Activated CD8-positive, alpha-beta memory T cell treated with anti-CD3 and anti-CD28 coated beads, Interleukin-2, amount 10 ng/mL, durations not matched to agents 7 days and 5 days (primary cell): Measurements from ENCODE around the gene NEDD1. TPM values are rescaled to one million over a fixed set of nuclear protein-coding genes. Genes with fewer than 3 reads are reported as not detected.

Experiments used
- ATAC-seq: fragments of 150-1000 bp; cut with Tn5 transposase; one replicate; pipeline ENCODE4 v1.10.0; 2021; ENCODE audit warnings: moderate library complexity
- CTCF ChIA-PET: fragments of 350-600 bp; sonication (Branson Sonifier 250); formaldehyde crosslinking; loops from one replicate; lab custom pipeline; 2021; ENCODE audit warnings: antibody characterized with exemption; lab: Charles Lee
- DNase-seq: peaks from one replicate; pipeline ENCODE4 v3.0.0-alpha.2; 2020
- H3K27ac Mint-ChIP-seq: one replicate; pipeline ENCODE4 v1.8.0; 2021; ENCODE audit warnings: mild to moderate bottlenecking, mixed read lengths
- H3K27me3 Mint-ChIP-seq: one replicate; pipeline ENCODE4 v1.8.0; 2021; ENCODE audit warnings: mixed read lengths
- H3K36me3 Mint-ChIP-seq: one replicate; pipeline ENCODE4 v1.8.0; 2021; ENCODE audit warnings: mild to moderate bottlenecking, mixed read lengths
- H3K4me1 Mint-ChIP-seq: one replicate; pipeline ENCODE4 v1.8.0; 2021; ENCODE audit warnings: mixed read lengths
- H3K4me3 Mint-ChIP-seq: one replicate; pipeline ENCODE4 v1.8.0; 2021; ENCODE audit warnings: mild to moderate bottlenecking, moderate library complexity, mixed read lengths
- H3K9me3 Mint-ChIP-seq: one replicate; pipeline ENCODE4 v1.8.0; 2022; ENCODE audit warnings: low read depth, mixed read lengths
- total RNA-seq, 2 experiments: library from RNA; stranded (reverse); gene quantifications; one replicate each; pipeline ENCODE4 v1.2.3, GENCODE V29; 2021

Gene NEDD1
- total RNA-seq, 2 experiments from 2014 or later, result 43.9 to 44.5 TPM

DNA sequence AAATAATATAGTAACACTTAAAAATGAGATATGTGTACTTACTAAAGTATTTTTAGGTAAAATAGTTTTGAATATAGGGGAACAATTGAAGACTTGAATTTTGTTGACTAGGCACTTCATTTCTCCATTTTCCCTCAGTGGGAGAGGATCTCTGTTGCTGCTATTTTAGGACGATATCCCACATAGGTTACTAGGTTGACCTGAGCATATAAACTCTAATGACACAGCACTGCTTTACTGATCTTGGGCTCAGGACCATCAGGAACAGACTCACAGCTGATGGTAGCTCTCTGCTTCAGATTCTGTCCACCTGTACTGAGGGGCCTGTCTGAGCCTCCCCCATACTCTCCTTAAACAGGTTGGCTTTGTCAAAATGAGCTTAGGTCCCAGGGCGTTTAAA, 5.9 kb downstream of the NEDD1 start:
- no peak overlapping the region for H3K27ac Mint-ChIP-seq
- CTCF ChIA-PET, result interaction anchor here (1.7 kb wide), 1 partner anchor 19 kb away, joined by 5 read pairs; no protein-coding TSS in a partner anchor
- H3K36me3 Mint-ChIP-seq, result peaks cover 55% of the 10 kb centered on the region
- ATAC-seq (no peak), DNase-seq (no peak)
- H3K4me3 Mint-ChIP-seq, result no peak overlapping the region
- peaks cover 3% of the 10 kb centered on the region for H3K9me3 Mint-ChIP-seq
- H3K27me3 Mint-ChIP-seq, result no peaks in the 10 kb centered on the region
- H3K4me1 Mint-ChIP-seq, result peaks cover 37% of the 10 kb centered on the region

DNA sequence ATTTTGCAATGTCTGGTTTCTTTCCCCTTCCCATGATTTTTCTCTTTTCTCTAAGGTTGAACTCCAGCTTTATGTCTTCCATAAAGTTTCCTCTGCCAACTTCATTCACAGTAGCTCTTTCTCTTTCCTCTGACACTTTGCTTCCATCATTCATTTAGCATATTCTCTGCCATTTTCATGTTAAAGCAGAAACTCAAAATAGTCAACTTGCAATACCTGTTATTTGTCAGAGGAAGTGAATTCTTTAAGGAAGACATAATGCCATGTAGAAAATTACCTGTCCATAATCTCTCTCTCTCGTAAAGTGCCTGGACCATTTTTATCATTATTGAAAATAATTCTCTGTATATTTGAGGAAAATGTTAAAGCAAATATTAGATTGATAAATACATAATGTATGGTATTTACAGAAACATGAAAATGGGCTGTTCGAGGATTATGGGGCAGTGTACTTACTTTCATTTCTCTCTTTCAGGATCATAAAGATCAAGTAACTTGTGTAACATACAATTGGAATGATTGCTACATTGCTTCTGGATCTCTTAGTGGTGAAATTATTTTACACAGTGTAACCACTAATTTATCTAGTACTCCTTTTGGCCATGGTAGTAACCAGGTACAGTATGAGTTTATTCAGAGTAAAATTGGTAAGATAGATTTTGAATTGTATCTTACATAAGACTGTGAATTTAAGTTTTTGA, 12.6 kb downstream of the NEDD1 start:
- no peaks in the 10 kb centered on the region for H3K27me3 Mint-ChIP-seq
- peaks cover 5% of the 10 kb centered on the region for H3K9me3 Mint-ChIP-seq
- CTCF ChIA-PET, result interaction anchor here (3.6 kb wide), 1 partner anchor 12 kb away, joined by 10 read pairs; the partner anchor contains the start of gene NEDD1
- H3K36me3 Mint-ChIP-seq, result peaks cover 58% of the 10 kb centered on the region
- ATAC-seq, result no peak
- no peak overlapping the region for H3K4me3 Mint-ChIP-seq
- H3K27ac Mint-ChIP-seq, result no peak overlapping the region
- DNase-seq, result no peak
- H3K4me1 Mint-ChIP-seq, result peaks cover 5% of the 10 kb centered on the region

DNA sequence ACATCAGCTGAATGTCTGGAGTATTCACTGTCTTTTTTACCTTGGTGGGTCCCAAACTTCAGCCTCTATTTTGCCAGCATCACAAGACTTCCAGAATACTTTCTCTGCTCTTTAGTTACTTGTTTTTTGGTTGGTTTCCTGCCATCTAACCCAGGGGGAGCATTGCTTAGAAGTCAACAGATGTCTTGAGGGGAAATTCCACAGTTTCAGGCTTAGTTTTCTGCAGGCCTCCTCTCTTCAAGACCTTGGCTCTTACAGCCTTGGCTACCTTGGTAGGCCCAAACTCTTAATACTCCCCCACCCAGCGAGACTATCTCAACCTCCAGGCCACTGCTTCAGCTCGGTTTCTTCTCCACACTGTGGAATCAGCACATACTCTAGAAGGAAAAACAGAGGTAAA, 41.7 kb downstream of the NEDD1 start:
- no peak for ATAC-seq
- CTCF ChIA-PET, result no interaction called here
- Mint-ChIP-seq H3K27me3 (no peaks in the 10 kb centered on the region), H3K4me1 (no peaks in the 10 kb centered on the region), H3K4me3 (no peak overlapping the region), H3K27ac (no peak overlapping the region), H3K9me3 (no peaks in the 10 kb centered on the region), H3K36me3 (peaks cover 63% of the 10 kb centered on the region)
- DNase-seq, result no peak

DNA sequence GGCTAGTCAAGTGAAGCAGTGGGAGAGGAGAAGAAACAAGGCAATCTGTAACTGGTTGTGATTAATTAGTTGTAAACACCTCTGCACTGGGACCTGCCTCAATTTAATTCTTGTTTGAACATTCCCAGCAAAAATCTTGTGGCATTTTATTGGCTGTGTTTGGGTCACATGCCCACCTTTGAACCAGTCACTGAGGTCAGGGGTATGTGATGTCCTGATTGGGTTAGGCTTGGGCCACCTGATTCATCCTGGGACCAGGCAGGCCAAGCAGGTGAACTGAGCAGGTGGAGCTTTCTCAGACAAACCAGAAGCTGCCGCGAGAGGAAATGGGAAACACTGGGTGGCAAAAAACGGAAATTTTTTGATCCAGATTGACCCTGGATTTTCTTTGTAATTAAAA, 72.5 kb downstream of the NEDD1 start:
- H3K27me3 Mint-ChIP-seq, result peaks cover 8% of the 10 kb centered on the region
- CTCF ChIA-PET, result interaction anchor here (1.6 kb wide), 1 partner anchor 11 kb away, joined by 3 read pairs; no protein-coding TSS in a partner anchor
- no peak for ATAC-seq
- no peak overlapping the region for H3K4me3 Mint-ChIP-seq
- DNase-seq, result no peak
- no peak overlapping the region for H3K27ac Mint-ChIP-seq
- no peaks in the 10 kb centered on the region for H3K36me3 Mint-ChIP-seq
- H3K9me3 Mint-ChIP-seq, result no peaks in the 10 kb centered on the region
- no peaks in the 10 kb centered on the region for H3K4me1 Mint-ChIP-seq

DNA sequence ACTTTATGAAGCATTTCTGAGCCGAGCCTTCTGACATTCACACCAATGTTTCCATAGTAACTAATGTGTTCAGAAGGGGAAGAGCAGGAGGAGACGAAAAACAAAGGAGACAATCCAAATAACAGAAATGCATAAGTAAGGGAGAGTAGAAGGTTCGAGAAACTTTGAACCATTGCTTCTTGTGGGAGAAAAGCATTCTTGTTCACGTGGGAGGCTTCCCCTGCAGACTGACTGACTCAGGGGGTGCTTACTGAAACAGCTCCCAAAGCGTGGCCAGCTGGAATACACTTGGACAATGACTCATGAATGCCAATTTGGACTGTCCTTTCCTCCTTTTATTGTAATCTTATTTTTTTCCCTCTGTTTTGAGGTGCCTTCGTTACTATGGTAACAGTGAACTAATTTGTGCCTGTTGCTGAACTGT, 73.9 kb downstream of the NEDD1 start:
- CTCF ChIA-PET, result no interaction called here
- H3K36me3 Mint-ChIP-seq, result no peaks in the 10 kb centered on the region
- H3K4me3 Mint-ChIP-seq, result no peak overlapping the region
- H3K27me3 Mint-ChIP-seq, result peaks cover 16% of the 10 kb centered on the region
- H3K27ac Mint-ChIP-seq, result no peak overlapping the region
- DNase-seq, result no peak
- peaks cover 3% of the 10 kb centered on the region for H3K4me1 Mint-ChIP-seq
- no peaks in the 10 kb centered on the region for H3K9me3 Mint-ChIP-seq
- no peak for ATAC-seq

DNA sequence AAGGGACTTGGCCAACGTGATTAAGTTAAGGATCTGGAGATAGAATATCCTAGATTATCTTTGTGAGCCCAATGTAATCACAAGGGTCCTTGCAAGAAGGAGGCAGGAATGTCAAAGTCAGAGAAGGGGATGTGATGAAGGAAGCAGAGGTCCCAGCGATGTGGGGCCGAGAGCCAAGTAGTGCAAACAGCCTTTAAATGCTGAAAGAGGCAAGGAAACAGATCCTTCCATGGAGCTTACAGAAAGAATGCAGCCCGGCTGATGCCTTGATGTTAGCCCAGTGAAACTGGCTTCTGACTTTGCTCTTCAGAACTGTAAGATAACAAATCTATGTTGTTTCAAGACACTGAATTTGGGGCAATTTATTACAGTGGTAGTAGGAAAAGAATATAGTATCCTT, 74.9 kb downstream of the NEDD1 start:
- Mint-ChIP-seq H3K27ac (no peak overlapping the region), H3K9me3 (no peaks in the 10 kb centered on the region), H3K4me3 (no peak overlapping the region), H3K27me3 (peaks cover 25% of the 10 kb centered on the region), H3K4me1 (peaks cover 5% of the 10 kb centered on the region), H3K36me3 (no peaks in the 10 kb centered on the region)
- ATAC-seq (no peak), DNase-seq (no peak)
- CTCF ChIA-PET, result no interaction called here

DNA sequence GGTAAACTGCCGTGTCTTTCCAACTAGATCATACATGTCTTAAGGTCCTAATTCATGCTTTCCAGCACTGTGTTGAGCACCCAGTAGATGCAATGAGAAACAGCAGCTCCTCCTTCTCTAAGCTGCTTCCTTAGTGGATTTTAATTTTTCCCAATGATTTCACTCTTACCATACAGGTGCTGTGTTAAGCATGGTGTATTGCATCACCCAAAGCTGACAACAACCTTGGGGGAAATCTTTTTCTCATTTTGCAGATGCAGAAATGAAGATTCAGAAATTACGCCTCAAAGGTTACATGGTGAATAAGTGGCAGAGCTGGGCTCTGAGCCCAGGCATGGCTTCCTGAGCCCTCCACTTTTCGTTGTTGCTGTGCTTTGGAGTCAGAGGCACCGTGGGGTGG, 75.6 kb downstream of the NEDD1 start:
- ATAC-seq, result no peak
- DNase-seq, result no peak
- Mint-ChIP-seq H3K27me3 (peaks cover 28% of the 10 kb centered on the region), H3K4me1 (peaks cover 5% of the 10 kb centered on the region), H3K4me3 (no peak overlapping the region), H3K27ac (no peak overlapping the region), H3K9me3 (no peaks in the 10 kb centered on the region), H3K36me3 (no peaks in the 10 kb centered on the region)
- CTCF ChIA-PET, result interaction anchor here (1.1 kb wide), 1 partner anchor 76 kb away, joined by 3 read pairs; the partner anchor contains the start of gene NEDD1

DNA sequence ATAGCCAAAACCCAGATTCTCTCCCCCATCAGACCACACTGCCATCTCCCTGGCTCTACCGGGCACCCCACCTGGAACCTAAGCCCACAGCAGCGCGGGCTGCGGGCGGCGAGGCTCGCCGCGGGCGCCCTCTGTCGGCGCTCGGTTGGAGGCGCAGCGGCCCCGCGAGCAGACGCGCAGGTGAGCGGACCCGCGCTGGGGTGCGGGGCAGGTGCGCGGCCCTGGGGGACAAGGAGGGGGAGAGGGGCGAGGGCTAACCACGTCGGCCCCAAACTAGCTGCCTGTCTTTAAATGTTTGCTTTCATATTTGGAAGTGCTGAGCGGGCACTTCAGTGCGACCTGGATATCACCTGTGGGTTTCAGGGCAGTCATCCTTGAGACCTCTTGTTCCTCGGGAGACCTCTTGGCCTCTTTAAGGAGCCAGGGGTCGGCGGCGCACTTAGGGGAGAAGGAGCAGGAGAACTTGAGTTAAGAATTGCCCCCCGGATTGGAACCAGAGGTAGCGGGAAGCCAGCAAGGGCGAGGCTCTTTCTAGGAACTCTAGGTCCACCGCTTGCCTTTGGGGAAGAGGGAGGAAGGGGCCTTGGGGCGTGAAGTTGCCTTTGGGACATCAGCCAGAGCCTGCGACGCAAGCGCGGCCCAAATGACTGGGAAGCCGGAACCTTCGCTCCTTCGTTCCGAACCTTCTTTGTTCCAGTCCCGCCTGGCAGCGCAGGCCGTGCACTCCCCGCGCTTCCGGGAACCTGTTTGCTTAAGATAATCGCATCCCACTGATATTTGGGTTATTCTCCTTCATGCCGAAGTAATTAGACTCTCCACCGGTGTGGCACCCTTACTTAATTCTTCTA, 78.7 kb downstream of the NEDD1 start:
- Mint-ChIP-seq H3K9me3 (no peaks in the 10 kb centered on the region), H3K27ac (no peak overlapping the region), H3K4me3 (peak overlapping the region; percentile 39), H3K4me1 (peaks cover 5% of the 10 kb centered on the region), H3K36me3 (no peaks in the 10 kb centered on the region), H3K27me3 (peaks cover 49% of the 10 kb centered on the region)
- ATAC-seq, result peak; percentile 93
- peak; percentile 44 for DNase-seq
- CTCF ChIA-PET, result interaction anchor here (0.8 to 2.2 kb wide), 10 partner anchors 9 to 1412 kb away, joined by 3 to 10 read pairs (median 5); no protein-coding TSS in a partner anchor

DNA sequence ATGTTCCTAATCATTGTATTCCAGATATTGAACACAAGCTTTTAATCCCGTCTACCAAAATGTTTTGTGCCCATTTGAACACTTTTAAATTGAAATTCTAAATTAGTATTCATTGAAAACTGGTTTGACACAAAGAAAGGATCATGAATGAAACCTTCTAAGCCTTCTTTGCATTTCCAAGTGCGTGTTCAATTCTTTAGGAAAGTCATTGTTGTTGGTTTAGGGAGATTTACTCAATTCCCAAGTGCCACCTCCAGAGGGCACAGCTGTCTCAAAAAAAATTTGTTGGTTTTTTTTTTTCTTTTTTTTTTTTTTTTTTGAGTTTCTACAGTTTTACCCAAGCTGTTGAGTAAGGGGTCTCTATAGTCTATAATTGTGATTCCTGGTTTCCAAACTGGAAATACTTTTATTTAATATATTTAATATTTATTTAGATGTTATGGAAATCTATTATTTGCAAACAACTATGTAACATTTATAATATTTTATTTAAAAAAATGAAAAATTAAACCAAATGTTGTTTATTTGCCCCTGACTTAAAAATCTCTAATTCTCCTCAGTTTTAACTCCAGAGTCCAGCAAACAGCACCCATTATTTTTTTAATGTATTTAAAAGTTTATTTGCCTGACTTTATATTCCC, 79.9 kb downstream of the NEDD1 start:
- no peaks in the 10 kb centered on the region for H3K36me3 Mint-ChIP-seq
- DNase-seq, result no peak
- ATAC-seq, result no peak
- H3K4me1 Mint-ChIP-seq, result peaks cover 5% of the 10 kb centered on the region
- H3K4me3 Mint-ChIP-seq, result no peak overlapping the region
- no peak overlapping the region for H3K27ac Mint-ChIP-seq
- no peaks in the 10 kb centered on the region for H3K9me3 Mint-ChIP-seq
- peaks cover 47% of the 10 kb centered on the region for H3K27me3 Mint-ChIP-seq
- CTCF ChIA-PET, result interaction anchor here (0.6 to 2.0 kb wide), 8 partner anchors 275 to 1411 kb away, joined by 3 to 8 read pairs (median 3); no protein-coding TSS in a partner anchor

DNA sequence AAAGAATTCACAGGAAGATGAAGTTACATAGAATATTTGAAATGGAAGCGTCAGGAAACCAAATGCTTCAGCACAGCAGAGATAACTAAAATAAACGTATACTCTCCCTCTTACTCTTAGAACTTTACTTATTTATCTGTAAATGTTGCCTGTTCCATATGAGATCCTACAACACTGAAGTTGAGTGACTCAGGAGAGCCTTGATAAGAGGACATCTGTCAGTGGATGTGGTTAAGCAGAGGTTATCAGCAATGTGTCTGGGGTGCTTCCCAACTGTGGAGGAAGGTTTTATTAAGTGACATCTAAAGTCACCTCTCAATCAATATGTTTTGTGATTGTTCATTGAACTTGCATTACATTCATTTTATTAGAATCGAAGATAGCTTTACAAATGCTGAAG, 81.9 kb downstream of the NEDD1 start:
- CTCF ChIA-PET, result no interaction called here
- peaks cover 5% of the 10 kb centered on the region for H3K4me1 Mint-ChIP-seq
- H3K27me3 Mint-ChIP-seq, result peaks cover 56% of the 10 kb centered on the region
- DNase-seq (no peak), ATAC-seq (no peak)
- H3K4me3 Mint-ChIP-seq, result no peak overlapping the region
- no peak overlapping the region for H3K27ac Mint-ChIP-seq
- H3K36me3 Mint-ChIP-seq, result no peaks in the 10 kb centered on the region
- no peaks in the 10 kb centered on the region for H3K9me3 Mint-ChIP-seq

DNA sequence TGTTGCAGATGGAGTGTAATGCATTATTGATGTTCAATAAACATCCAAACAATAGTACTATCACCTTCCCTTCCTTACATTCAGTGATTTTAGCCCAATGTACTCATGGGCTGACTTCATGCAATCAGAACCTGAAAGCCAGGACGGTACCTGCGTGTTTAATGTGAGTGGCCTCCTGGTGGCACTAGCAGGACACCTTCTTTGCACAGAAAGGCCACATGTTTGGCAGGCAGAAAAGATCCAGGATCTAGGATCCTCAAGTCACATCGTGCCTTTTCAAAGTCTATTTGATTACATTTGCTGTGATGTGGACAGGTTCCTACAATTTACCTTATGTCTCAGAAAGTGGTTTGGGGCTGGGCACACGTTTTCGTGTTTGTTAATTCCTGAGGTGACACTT, 82.9 kb downstream of the NEDD1 start:
- Mint-ChIP-seq H3K4me1 (peaks cover 5% of the 10 kb centered on the region), H3K36me3 (no peaks in the 10 kb centered on the region), H3K27ac (no peak overlapping the region), H3K4me3 (no peak overlapping the region), H3K27me3 (peaks cover 52% of the 10 kb centered on the region), H3K9me3 (no peaks in the 10 kb centered on the region)
- CTCF ChIA-PET, result interaction anchor here (1.5 kb wide), 1 partner anchor 11 kb away, joined by 3 read pairs; no protein-coding TSS in a partner anchor
- DNase-seq, result no peak
- no peak for ATAC-seq

DNA sequence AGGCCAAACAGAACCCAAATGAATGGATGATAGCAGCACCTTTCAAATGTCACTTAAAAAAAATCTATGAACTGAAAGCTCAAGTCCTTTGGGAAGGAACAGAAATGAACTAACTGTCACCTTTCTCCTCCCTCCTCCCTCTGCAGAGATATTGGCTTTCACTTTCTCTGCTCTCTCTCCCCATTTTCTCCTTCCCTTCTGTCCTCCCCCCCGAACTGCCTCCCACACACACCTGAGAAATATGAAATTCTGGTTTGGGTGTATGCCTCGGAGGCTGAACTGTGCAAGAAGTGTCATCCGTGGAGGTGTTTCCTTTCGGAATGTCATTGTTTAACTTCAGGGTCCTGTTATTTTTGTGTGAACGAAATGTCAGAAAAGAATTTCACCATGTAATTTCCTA, 87.8 kb downstream of the NEDD1 start:
- peaks cover 37% of the 10 kb centered on the region for H3K27me3 Mint-ChIP-seq
- DNase-seq, result no peak
- CTCF ChIA-PET, result no interaction called here
- no peak overlapping the region for H3K27ac Mint-ChIP-seq
- H3K4me1 Mint-ChIP-seq, result no peaks in the 10 kb centered on the region
- no peaks in the 10 kb centered on the region for H3K36me3 Mint-ChIP-seq
- H3K4me3 Mint-ChIP-seq, result no peak overlapping the region
- no peak for ATAC-seq
- no peaks in the 10 kb centered on the region for H3K9me3 Mint-ChIP-seq

DNA sequence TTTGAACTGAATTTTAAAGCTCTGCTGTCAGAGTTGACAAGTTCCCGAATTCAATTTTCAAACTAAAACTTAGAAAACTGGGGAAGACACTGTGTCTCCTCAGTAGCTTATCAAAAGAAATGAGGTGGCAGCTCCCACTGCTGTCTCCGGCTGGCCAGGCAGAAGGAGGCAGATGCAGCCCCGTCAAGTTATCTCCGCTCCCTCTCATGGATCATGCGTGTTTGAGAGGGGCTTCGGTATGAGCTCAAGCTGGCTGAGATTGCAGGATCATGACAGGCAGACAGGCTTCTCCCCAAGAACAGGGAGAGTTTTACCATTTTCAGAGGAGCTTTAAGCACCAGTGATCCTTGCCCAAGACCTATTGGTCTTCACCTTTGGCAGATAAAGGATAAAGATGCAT, 88.8 kb downstream of the NEDD1 start:
- ATAC-seq (no peak), DNase-seq (no peak)
- CTCF ChIA-PET, result interaction anchor here (1.4 kb wide), 1 partner anchor 9 kb away, joined by 3 read pairs; no protein-coding TSS in a partner anchor
- Mint-ChIP-seq H3K9me3 (no peaks in the 10 kb centered on the region), H3K27ac (no peak overlapping the region), H3K27me3 (peaks cover 34% of the 10 kb centered on the region), H3K4me1 (no peaks in the 10 kb centered on the region), H3K4me3 (no peak overlapping the region), H3K36me3 (no peaks in the 10 kb centered on the region)
